Measurements from ENCODE around the gene FGA. TPM values are rescaled to one million over a fixed set of nuclear protein-coding genes. Genes with fewer than 3 reads are reported as not detected.
"Not testable (repeated sequence)": the region's sequence is repeated elsewhere in the genome, so short reads cannot be mapped to it uniquely, and the experiment has no call there.

The FGA gene
- polyA plus RNA-seq, 1 donor = not detected

DNA sequence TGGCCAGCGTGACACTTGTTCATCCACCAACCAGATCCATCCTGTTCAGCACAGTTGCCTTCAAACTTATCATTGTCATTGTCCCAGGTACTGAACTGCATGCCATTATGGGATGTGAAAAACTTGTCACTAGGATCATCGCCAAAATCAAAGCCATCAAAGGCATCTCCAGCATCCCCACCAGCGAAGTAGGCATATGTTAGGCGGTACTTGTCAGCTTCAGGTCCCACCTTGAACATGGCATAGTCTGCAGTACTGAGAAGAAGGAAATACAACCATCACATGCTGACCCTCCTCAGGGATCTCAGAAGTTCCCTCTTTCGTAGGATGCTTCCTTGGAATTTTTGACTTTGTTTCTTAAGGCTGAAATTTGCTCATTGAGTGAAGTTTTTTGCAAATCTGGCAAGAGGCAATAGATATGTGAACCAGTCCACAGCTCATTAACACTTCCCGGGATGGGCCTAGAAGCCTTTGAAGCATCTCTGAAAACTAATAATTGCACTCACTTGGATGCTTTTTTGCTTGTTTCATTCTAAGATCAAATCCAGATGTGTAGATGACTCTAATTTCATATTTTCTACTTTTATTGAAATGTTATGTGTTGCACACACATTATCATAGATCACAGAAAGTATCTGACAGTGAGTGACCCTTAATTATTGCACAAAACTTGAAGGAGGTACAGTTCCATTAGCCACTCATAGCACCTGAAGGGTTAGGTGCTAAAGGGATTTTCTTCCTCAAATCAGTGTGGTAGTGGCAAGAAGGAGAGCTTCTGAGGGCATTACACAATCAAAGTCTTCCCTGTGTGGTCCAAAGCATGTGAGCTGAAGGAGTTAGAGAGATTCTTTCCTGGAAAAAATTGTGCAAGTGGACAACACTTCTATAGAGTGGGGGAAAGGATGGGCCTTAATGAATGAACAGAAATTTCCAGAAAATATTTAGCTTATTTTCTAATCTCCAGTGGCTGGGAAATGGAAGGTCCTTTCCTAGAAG is 16.5 kb upstream of the FGA start:
- no peak for DNase-seq

DNA sequence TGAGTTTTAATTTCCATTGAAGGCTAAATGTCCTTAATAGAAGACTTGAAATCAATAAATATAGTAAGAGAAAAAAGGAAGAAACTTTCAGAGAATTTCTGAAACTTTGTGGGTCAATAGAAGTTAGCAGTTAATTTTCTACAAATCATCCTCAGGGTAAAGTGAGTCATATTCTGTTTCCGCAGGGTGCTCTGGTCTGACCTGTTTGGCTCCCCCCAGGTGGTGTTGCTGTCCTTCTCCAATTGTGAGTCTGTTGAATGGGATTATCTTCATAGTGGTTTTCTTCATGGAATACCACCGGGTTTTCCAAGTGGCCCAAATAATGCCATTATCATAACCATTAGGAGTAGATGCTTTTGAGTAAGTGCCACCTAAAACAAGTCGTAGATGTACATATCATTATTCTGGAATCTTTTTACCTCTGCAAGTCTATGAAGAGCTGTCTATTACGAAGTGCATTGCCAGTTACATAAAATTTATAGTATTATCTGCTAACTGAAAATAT is 14.2 kb upstream of the FGA start:
- no peak for DNase-seq

DNA sequence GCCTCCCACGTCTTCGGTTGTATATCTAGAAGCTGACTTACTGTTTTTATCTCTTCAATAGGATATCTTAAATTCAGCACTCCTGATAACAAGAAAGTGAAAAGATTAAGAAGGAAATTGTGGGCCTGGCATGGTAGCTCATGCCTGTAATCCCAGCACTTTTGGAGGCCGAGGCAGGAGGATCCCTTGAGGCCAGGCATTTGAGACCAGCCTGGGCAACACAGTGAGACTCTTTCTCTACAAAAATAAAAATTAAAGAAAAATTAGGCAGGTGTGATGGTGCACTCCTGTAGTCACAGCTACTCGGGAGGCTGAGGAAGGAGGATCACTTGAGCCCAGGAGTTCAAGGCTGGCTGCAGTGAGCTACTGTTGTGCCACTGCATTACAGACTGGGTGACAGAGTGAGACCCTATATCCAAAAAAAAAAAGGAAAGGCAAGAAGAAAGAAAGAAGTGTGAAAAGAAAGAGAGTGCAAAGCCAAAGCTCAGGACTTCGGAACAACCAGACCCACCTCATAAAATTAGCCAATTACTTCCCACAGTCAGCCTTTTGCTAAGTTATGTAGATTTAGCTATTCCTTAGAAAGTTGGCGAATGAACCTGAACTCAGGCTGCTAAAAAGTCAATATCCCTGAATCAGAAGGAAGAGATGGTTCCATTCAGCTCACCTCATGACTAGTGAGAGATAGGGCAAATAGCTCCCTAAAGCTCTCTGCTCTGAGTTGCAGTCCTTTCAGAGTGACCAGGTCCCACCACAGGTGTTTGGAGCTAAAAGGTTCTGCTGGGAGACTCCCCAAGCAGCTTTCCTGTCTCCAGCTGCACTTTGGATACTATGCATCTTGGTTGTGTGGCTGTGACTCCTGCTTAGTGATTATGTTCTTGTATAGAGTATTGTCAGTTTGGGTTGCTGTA is 12.7 kb upstream of the FGA start:
- no peak for DNase-seq

DNA sequence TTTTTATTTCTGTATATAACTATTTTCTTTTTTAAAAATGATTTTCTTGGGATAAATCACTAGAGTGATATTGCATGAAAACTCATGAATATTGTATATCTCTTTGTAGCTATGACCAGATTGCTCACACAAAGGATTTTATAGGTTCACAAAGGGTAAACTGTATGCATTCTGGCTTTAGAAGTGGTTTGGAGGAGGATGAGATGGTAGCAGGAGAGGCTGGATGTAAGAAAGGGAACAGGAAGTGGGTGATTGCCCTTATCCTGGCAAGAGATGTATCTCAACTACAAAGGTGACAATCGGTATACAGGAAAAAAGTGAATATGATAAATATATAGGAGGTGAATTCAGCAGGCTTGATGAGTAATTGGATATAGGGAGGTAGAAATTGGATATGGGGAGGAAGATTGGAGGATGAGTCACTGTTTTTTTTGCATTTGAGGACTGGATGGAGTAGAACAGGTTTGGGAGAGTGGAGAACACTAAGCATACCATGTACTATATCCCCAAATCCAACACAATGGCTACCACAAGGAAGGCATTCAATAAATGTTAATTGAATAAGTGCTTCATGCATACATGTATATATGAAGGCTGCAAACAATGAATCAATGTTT is 12.0 kb upstream of the FGA start:
- DNase-seq = no peak

DNA sequence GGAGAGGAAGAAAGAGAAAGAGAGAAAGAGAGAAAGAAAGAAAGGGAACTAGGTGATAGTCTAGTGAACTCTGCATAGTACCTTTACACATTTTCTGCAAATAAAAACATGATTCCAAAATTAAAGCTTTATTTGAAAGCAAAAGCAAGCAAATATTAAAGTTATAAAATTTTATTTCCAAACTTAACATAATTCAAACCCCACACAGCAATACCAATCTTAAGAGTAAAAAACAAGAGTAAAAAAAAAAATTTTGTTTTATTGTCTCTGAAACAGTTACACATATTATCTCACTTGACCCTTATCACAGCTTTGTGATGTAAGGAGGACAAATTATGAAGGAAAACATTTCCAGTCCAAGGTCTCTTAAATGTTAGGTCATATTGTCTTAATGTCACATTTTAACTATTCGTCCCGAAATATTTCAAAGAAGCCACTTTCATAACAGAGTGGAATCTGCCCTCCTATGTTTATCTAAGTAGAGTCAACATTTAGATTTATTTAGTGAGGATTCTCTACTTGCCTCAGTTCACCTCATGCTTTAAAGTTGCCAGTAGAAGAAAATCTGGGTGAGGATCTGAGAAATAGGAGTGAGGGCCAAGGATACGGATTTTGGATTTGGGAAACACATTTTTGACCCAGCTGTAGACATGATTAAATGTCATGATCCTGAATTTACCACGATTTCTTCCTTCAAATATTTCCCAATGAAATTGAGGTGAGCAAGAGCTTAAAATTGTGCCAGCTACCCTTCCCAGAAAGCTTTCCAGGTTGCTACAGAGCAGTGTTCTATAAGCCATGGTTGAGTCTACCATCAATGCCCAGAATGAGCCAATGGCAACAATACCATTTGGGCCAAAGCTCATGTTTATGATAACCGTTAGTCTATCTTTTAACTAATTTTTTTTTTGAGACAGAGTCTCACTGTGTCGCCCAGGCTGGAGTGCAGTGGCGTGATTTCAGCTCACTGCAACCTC is 7.5 kb upstream of the FGA start:
- no peak for DNase-seq

DNA sequence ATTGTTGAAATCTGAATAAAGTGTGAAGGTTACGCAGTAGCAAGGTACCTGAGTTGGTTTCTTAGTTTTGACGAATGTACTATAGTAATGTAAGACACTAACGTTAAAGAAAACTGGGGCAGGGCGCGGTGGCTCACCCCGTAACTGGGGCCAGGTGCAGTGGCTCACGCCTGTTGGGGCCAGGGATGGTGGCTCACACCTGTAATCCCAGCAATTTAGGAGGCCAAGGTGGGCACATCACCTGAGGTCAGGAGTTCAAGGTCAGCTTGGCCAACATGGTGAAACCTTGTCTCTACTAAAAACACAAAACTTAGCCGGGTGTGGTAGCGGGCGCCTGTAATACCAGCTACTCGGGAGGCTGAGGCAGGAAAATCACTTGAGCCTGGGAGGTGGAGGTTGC is 6.7 kb upstream of the FGA start:
- not testable (repeated sequence) for DNase-seq

DNA sequence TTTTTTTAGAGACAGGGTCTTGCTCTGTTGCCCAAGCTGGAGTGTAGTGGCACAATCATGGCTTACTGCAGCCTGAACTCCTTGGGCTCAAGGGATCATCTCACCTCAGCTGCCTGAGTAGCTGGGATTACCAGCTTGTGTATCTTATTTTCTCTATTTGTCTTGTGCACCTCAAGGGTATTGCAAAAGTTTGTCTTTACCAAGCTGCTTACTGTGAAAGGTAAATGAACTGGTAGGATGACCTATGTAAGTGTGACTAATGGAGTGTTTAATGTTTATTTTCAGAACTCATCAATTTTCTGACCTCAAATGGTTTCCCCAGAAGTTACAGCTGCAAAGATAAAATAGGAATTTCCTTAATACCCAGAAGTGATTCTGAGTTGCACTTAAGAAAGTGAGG is 5.3 kb upstream of the FGA start:
- DNase-seq = no peak

DNA sequence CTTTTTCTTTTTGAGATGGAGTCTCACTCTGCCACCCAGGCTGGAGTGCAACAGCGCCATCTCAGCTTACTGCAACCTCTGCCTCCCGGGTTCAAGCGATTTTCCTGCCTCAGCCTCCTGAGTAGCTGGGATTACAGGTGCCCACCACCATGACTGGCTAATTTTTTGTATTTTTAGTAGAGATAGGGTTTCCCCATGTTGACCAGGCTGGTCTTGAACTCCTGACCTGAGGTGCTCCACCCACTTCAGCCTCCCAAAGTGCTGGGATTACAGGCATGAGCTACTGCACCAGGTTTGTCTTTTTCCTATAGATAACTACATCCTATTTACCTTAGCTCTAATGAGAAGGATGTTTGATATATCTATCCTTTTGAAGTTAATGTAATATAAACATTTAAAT is 3.8 kb upstream of the FGA start:
- DNase-seq = not testable (repeated sequence)

DNA sequence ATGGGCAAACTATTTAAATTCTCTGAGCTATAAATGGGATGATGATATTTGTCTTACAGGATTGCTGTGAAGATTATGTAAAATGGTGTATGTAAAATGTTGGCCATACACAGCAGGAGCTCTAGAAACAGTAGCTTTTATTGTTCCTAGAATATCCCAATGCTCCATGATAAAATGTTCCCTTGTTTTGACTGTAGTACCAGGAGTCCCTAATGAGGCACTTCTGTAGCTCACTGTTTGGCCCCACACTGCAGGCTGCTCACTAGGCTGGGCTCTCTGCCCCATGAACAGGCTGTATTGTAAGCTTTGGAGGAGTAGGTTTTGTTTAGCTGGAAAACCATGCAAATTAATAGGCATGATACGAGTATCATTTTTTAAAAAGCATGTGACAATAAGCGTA is 3.3 kb upstream of the FGA start:
- DNase-seq = no peak

DNA sequence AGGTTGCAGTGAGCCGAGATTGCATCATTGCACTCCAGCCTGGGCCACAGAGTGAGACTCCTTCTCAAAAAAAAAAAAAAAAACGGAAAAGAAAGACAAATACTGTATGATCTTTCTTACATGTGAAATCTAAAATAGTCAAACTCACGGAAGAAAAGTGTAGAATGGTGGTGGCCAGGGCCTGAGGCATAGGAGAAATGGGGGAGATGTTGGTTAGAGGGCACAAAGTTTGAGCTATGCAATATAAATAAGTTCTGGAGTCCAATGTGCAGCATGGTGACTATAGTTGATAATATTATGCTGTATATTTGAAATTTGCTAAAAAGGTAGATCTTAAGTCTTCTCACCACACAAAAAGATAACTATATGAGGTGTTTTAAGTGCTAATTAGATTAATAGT is 1.3 kb upstream of the FGA start:
- DNase-seq = no peak

DNA sequence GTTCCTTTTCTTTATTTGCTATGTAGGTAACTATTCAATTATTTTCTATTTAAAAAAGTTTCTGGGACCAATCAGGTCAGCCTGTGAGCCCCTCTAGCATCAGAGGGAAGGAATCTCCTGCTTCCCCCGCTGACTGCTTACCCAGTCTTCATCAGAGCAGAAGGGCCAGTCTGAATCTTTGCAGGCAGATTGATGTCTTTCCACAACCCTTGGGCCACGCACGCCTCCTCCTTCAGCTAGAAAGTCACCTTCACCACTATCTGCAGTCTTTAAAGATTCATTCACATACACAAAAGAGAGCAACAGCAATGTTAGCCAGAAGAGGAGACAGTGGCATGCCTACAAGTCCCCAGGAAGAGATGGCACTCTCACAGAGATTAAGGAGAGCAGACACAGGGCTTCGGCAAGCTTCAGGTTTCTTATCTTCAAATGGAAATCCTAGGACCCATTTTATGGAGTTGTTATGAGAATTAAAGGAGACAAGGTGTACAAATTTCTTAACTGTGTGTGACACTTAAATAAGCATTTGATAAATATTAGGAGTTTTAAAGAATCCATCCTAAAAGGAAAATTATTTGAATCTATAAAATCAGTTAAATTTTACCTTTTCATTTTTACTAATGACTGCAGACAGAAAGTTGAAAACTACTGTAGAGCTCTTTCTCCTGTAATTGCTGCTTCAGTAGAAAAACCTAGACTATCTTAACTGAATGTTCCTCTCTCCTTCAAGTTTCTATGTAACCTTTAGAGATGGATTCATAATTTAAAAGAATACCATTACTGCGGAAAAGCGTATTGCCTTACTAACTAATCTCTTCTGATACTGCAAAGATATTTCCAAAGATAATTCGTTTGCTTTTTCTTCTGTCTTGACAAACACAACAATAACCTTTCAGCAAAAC is 995 bp downstream of the FGA start:
- no peak for DNase-seq

DNA sequence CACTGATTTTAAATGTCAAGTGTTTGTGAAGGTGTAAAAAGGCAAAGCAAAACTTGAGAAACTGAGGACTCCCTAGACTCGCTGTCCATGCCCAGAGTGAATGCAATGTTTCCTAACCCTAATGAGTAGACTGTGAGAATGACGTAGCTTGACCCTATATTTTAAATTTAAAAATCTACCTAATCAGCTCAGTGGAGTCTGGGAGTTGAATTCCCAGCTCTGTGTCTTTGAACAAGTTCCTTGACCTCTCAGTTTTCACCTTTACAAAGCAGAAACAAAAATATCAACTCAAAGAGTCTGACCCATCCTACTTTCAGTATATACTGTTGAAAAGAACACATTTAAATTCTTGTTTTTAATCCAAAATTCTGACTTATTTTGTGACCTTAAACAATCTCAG is 2.3 kb downstream of the FGA start:
- DNase-seq = no peak

DNA sequence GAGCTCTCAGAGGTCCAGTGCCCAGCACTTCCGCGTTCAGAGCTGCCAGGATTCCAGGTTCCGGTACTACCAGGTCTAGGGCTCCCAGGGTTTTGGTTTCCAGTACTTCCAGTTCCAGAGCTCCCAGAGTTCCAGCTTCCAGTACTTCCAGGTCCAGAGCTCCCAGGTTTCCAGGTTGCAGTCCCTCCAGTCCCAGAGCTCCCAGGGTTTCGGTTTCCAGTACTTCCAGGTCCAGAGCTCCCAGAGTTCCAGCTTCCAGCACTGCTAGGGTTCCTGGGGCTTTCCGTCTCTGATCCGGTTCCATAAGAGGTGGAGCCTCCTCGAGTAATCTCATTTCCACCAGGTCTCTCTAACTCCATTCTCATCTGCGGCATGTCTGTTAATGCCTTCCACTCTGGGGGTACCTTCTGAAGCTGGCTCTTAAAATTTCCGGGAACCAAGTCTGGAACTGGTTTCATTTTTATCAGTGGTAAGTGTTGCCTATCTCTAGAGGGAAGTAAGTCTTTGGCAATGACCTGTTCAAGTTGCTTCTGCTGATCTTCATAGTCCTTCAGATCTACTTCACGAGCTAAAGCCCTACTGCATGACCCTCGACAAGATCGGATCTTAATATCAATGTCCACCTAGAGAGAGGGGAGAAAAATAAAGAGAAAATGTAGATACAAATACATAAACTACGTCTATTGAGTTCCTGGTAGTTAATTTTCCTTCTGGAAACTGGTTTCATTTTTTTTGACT is 4.1 kb downstream of the FGA start:
- DNase-seq = no peak

DNA sequence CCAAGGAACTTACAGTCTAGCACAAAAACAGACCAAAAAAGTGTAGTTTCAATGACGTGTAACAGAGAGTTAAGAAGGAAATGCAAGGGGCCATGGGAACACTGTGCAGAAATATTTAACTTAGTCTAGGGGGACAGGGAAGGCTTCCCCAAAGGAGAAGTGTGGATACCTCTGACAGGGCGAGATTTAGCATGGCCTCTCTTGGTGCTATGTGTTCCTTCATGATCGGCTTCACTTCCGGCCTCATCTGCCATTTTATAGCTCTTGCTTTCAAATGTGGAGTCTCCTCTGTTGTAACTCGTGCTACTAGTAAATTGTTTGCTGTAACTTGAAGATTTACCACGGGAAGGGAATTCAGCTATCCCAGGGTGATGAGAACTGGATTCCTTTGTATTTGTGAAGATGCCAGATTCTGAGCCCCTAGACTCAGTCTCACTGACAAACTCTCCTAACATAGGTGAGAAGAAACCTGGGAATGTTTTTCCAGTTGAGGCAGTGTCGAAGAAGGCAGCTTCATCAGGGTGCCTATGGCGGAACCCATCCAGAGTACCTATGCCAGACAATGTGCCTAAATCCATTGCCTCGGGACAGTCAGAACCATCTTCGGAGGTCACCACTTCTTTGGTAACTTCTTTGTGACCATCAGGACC is 5.0 kb downstream of the FGA start:
- no peak for DNase-seq

DNA sequence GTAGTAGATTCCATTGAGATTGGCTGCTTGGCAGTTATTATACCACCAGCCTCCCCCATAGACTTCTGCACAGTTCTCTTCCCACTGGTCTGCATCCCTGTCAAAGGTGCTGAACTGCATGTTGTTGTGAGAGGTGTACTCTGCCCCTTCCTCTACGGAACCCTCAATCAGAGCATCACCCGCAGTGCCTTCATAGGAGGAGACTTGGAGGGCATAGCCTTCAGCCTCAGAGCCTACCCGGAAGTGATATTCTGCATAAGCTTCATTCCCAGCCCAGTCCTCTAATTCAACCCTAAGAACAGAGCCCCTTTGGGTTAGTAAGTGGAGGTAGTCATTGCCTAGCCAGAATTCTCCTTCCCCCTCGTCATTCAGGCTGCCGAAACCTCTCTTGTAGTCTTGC is 6.3 kb downstream of the FGA start:
- no peak for DNase-seq

DNA sequence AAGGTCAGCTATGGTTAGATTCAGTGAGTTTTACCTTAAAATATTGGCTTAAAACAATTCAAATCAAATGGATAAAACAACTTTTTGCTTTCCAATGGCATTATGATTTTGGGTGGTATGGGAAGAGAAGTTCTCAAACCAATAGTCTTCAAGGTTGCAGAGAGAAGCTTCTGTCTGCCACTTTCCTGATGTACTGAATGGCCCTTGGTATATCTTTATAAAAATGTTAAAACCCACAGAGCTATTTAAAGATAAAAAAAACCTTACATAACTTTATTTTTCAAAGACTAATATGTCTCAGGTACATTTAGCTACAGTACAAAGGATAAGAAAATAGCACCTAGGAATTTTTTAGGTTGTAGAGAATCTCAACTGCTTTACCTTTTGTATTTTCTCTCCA is 6.9 kb downstream of the FGA start:
- no peak for DNase-seq

DNA sequence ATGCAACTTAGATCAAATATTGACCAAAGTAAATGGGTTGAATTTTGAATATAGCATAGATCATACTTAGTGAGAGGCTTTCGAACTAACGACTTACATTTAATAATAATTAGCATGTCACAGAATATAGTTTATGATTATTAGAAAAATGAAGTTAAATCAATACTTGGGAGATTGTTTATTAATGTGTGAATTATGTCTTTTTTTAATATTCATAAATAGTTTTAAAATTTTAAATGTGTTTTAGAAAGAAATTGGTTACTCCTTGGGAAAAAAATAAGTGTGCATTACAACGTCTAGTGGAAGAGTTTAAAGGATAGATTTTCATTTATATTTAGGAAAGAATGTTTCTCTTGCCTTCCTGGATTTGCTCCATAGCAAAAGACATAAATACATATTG is 7.3 kb downstream of the FGA start:
- no peak for DNase-seq

DNA sequence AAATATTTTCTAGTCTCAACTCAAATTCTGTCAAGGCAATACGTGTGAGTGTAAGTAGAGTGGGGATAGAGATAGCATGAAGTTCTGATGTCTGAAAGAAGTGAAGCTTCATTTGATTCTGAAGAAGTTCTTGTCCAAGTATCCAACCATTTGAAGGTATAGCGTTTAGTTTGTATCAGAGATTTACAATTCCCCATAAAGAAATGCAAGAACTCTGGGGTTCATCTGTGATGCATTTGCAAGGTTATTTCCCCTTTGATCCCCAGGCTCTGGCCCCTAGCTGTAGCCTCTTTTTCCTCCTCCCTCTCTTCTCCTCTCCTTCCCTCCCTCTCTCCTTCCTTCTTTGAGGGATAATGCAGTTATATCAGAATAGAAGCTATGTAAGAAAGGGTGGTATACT is 7.8 kb downstream of the FGA start:
- no peak for DNase-seq

DNA sequence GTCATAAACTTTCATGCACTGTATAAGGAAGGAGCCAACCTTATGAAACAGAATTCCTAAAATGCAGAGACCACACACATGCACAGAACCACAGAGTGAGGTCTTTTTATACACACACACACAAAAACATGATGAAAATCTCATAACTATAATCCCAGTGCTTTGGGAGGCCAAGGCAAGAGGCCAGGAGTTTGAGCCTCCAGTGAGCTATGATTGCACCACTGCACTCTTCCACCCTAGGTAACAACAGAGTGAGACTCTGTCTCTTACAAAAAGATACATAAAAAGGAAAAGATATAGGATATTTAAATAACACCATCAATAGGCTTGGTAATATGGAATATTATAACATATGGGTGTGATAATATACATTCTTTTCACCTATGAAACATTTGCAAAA is 10.6 kb downstream of the FGA start:
- no peak for DNase-seq
